ENCODE data around the gene EFL1. TPM values are rescaled to one million over a fixed set of nuclear protein-coding genes. Genes with fewer than 3 reads are reported as not detected.

Gene EFL1
- total RNA-seq, 1 experiment from 2014 or later, result 27.5 TPM

DNA sequence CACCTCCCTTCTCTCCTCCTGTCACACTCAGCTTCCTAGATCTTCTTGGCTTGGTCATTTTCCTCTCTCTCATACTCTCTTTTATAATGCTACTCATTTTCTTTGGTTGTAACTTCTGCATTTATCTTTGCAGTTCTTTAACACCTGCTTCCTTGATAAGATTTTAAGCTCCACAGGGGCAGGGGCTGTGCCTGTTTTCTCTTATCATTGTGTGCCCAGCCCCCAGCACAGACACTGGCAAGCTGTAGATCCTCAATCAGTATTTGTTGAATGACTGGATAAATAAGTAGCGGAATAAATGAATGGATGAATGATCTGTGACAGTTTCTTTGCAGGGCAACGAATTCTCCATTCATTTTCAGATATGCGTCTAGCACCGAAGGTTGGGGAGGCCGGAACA is 152.4 kb downstream of the EFL1 start:
- H3K4me1 Mint-ChIP-seq, result peaks cover 2% of the 10 kb centered on the region; the same call in 1 of the 2 replicates
- ATAC-seq, result no peak
- H3K27ac Mint-ChIP-seq, result no peak overlapping the region
- POLR2A ChIA-PET, result no interaction called here
- H3K4me3 Mint-ChIP-seq, result no peak overlapping the region
- CTCF ChIA-PET, result interaction anchor here (1.0 to 3.6 kb wide), 6 partner anchors 13 to 700 kb away, joined by 3 to 31 read pairs (median 8); no protein-coding TSS in a partner anchor
- H3K36me3 Mint-ChIP-seq, result no peaks in the 10 kb centered on the region
- TF ChIP-seq PRRX2 (CRISPR knock-in tag; IDR thresholded peaks at IDR 0.05) (no peak), ZNF671 (CRISPR knock-in tag; IDR thresholded peaks at IDR 0.05) (no peak), ZNF317 (CRISPR knock-in tag; IDR thresholded peaks at IDR 0.05; ENCODE audit: borderline replicate concordance, low read depth) (no peak), CREB1 (CRISPR knock-in tag; IDR thresholded peaks at IDR 0.05) (no peak), TEAD1 (CRISPR knock-in tag; IDR thresholded peaks at IDR 0.05) (no peak), FOXP1 (CRISPR knock-in tag; IDR thresholded peaks at IDR 0.05; ENCODE audit: borderline replicate concordance) (no peak), ZNF263 (CRISPR knock-in tag; IDR thresholded peaks at IDR 0.05; ENCODE audit: low read depth) (no peak), ATF1 (CRISPR knock-in tag; IDR thresholded peaks at IDR 0.05) (no peak), GABPB1 (CRISPR knock-in tag; IDR thresholded peaks at IDR 0.05) (no peak), MXD4 (CRISPR knock-in tag; IDR thresholded peaks at IDR 0.05; ENCODE audit: borderline replicate concordance) (no peak), CREM (CRISPR knock-in tag; IDR thresholded peaks at IDR 0.05) (no peak), EMX1 (CRISPR knock-in tag; IDR thresholded peaks at IDR 0.05) (no peak), ZNF219 (CRISPR knock-in tag; IDR thresholded peaks at IDR 0.05; ENCODE audit: borderline replicate concordance) (no peak), GRHL2 (CRISPR knock-in tag; IDR thresholded peaks at IDR 0.05; ENCODE audit: insufficient replicate concordance, severe bottlenecking) (no peak)
- TF ChIP-seq, protein P1, sequence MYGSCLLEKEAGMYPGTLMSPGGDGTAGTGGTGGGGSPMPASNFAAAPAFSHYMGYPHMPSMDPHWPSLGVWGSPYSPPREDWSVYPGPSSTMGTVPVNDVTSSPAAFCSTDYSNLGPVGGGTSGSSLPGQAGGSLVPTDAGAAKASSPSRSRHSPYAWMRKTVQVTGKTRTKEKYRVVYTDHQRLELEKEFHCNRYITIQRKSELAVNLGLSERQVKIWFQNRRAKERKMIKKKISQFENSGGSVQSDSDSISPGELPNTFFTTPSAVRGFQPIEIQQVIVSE (CRISPR knock-in tag; IDR thresholded peaks at IDR 0.05; ENCODE audit: borderline replicate concordance), result no peak
- TF ChIP-seq, protein P2, sequence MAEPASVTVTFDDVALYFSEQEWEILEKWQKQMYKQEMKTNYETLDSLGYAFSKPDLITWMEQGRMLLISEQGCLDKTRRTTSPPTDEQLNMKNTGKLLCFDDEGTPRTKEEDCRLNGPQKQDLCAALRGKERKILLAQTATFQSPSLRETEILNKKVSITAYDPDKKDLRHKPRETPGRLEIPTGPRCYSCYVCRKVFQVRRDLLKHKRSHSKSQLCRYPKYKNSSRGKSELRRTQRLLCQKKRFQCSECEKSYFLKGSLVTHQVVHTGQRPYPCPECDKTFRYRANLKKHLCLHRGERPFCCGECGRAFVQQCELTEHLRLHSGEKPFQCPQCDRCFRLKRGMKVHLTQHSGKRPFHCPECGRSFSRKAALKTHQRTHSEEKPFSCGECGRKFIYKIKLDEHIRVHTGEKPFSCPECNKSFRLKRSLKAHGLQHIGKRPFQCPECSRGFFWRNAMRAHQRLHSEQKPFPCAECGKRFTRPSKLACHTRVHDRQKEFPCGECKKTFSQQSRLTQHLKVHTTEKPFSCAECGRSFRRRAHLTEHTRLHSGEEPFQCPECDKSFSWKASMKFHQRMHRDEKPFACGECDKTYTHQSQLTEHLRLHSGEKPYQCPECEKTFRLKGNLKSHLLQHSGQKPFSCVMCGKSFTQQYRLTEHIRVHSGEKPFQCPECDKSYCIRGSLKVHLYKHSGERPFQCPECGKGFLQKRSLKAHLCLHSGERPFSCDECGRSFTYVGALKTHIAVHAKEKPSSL (CRISPR knock-in tag; conservative IDR thresholded peaks at IDR 0.05), result no peak
- TF ChIP-seq, protein P3, sequence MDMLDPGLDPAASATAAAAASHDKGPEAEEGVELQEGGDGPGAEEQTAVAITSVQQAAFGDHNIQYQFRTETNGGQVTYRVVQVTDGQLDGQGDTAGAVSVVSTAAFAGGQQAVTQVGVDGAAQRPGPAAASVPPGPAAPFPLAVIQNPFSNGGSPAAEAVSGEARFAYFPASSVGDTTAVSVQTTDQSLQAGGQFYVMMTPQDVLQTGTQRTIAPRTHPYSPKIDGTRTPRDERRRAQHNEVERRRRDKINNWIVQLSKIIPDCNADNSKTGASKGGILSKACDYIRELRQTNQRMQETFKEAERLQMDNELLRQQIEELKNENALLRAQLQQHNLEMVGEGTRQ (CRISPR knock-in tag; IDR thresholded peaks at IDR 0.05), result no peak
- TF ChIP-seq, protein P4, sequence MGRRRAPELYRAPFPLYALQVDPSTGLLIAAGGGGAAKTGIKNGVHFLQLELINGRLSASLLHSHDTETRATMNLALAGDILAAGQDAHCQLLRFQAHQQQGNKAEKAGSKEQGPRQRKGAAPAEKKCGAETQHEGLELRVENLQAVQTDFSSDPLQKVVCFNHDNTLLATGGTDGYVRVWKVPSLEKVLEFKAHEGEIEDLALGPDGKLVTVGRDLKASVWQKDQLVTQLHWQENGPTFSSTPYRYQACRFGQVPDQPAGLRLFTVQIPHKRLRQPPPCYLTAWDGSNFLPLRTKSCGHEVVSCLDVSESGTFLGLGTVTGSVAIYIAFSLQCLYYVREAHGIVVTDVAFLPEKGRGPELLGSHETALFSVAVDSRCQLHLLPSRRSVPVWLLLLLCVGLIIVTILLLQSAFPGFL (CRISPR knock-in tag; IDR thresholded peaks at IDR 0.05; ENCODE audit: borderline replicate concordance), result no peak
- TF ChIP-seq, protein P5, sequence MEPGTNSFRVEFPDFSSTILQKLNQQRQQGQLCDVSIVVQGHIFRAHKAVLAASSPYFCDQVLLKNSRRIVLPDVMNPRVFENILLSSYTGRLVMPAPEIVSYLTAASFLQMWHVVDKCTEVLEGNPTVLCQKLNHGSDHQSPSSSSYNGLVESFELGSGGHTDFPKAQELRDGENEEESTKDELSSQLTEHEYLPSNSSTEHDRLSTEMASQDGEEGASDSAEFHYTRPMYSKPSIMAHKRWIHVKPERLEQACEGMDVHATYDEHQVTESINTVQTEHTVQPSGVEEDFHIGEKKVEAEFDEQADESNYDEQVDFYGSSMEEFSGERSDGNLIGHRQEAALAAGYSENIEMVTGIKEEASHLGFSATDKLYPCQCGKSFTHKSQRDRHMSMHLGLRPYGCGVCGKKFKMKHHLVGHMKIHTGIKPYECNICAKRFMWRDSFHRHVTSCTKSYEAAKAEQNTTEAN (CRISPR knock-in tag; IDR thresholded peaks at IDR 0.05), result no peak
- TF ChIP-seq, protein P6, sequence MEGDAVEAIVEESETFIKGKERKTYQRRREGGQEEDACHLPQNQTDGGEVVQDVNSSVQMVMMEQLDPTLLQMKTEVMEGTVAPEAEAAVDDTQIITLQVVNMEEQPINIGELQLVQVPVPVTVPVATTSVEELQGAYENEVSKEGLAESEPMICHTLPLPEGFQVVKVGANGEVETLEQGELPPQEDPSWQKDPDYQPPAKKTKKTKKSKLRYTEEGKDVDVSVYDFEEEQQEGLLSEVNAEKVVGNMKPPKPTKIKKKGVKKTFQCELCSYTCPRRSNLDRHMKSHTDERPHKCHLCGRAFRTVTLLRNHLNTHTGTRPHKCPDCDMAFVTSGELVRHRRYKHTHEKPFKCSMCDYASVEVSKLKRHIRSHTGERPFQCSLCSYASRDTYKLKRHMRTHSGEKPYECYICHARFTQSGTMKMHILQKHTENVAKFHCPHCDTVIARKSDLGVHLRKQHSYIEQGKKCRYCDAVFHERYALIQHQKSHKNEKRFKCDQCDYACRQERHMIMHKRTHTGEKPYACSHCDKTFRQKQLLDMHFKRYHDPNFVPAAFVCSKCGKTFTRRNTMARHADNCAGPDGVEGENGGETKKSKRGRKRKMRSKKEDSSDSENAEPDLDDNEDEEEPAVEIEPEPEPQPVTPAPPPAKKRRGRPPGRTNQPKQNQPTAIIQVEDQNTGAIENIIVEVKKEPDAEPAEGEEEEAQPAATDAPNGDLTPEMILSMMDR (IDR thresholded peaks at IDR 0.05), result no peak
- DNase-seq (ENCODE audit: low spot score), result no peak
- H3K9me3 Mint-ChIP-seq, result no peaks in the 10 kb centered on the region
- peaks cover 11% of the 10 kb centered on the region; the same call in 1 of the 2 replicates for H3K27me3 Mint-ChIP-seq (ENCODE audit: low read depth)

All from WTC11 (cell line).